B cell (primary cell): ENCODE data around the gene KCNK4.

Source experiments
- CTCF ChIP-seq: fragments of 200-600 bp; IDR thresholded peaks from one replicate; pipeline ENCODE4 v1.8.0; 2022; ENCODE audit warnings: antibody characterized with exemption, mild to moderate bottlenecking
- EZH2 ChIP-seq: IDR thresholded peaks from 2 replicates; pipeline ENCODE4 v1.6.1; 2012; ENCODE audit warnings: borderline replicate concordance, low read depth, mild to moderate bottlenecking, moderate library complexity, low read length; ENCODE audit not compliant: insufficient read depth, poor library complexity, severe bottlenecking

- TF ChIP-seq CTCF (no peak), EZH2 (no peak)
Observed at GRCh38 chr11:64321533-64321932, 30.4 kb downstream of the KCNK4 start.
